H1 (cell line): ENCODE data around the gene MED13. TPM values are rescaled to one million over a fixed set of nuclear protein-coding genes. Genes with fewer than 3 reads are reported as not detected.

Experiments used
- CTCF ChIA-PET: fragments of 300-600 bp; sonication (Branson Sonifier 250); formaldehyde crosslinking; loops from one replicate; lab custom pipeline; 2021; ENCODE audit not compliant: partially characterized antibody; lab: Charles Lee
- POLR2A ChIA-PET: fragments of 300-600 bp; sonication (Branson Sonifier 250); formaldehyde crosslinking; loops from one replicate; lab custom pipeline; 2021; ENCODE audit warnings: inconsistent platforms; ENCODE audit not compliant: partially characterized antibody; lab: Charles Lee
- DNase-seq, 2 experiments: peaks; one replicate each; pipeline versions ENCODE4 v3.0.0 to v3.0.0-alpha.2; 2010 to 2022; ENCODE audit warnings: low spot score in 2 of 2, low read depth in 1 of 2, mixed read lengths in 1 of 2
- FAIRE-seq: peaks from 2 replicates; lab custom pipeline; 2011; peaks lifted over from hg19 to GRCh38; lab: Jason Lieb, UNC
- H2AFZ ChIP-seq: 2 replicates; pipeline ENCODE4 v1.8.1; 2012; ENCODE audit warnings: low read length, inconsistent platforms
- H2AK5ac ChIP-seq: 2 replicates; pipeline ENCODE4 v1.6.1; 2013; ENCODE audit warnings: low read depth, low read length
- H2BK120ac ChIP-seq: replicated peaks from 2 replicates; pipeline ENCODE3; 2013; ENCODE audit warnings: low read depth, low read length, inconsistent platforms
- H2BK12ac ChIP-seq: 2 replicates; pipeline ENCODE4 v1.6.1; 2013; ENCODE audit warnings: low read depth, low read length
- H2BK15ac ChIP-seq: 2 replicates; pipeline ENCODE4 v1.6.1; 2013; ENCODE audit warnings: low read length
- H2BK20ac ChIP-seq: 2 replicates; pipeline ENCODE4 v1.6.1; 2013; ENCODE audit warnings: low read length
- H2BK5ac ChIP-seq: 2 replicates; pipeline ENCODE4 v1.6.1; 2013; ENCODE audit warnings: low read depth, low read length
- H3K14ac ChIP-seq: 2 replicates; pipeline ENCODE4 v1.6.1; 2013; ENCODE audit warnings: inconsistent platforms; ENCODE audit not compliant: insufficient read length
- H3K18ac ChIP-seq: 2 replicates; pipeline ENCODE4 v1.6.1; 2013; ENCODE audit warnings: low read length; ENCODE audit errors: extremely low read depth
- H3K23ac ChIP-seq: 2 replicates; pipeline ENCODE4 v1.6.1; 2013; ENCODE audit warnings: inconsistent platforms; ENCODE audit not compliant: insufficient read length
- H3K23me2 ChIP-seq: 2 replicates; pipeline ENCODE4 v1.6.1; 2013; ENCODE audit warnings: low read depth, low read length
- H3K27ac ChIP-seq: 2 replicates; pipeline ENCODE4 v1.6.1; 2011; ENCODE audit warnings: low read depth, low read length, inconsistent platforms
- H3K27me3 ChIP-seq, 4 experiments: replicated peaks in 1 of 4; 1 replicate in 1 of 4; 2 replicates in 3 of 4; pipeline versions ENCODE4 v1.6.1 to v1.8.1; 2011 to 2013; ENCODE audit warnings: low read length in 3 of 4, mild to moderate bottlenecking in 3 of 4, inconsistent platforms in 2 of 4, mixed read lengths in 2 of 4, moderate library complexity in 1 of 4; ENCODE audit not compliant: control insufficient read depth in 3 of 4, insufficient read depth in 3 of 4; ENCODE audit errors: extremely low read depth in 1 of 4
- H3K36me3 ChIP-seq, 4 experiments: 2 replicates each; pipeline versions ENCODE4 v1.6.1 to v1.8.1; 2011 to 2013; ENCODE audit warnings: mild to moderate bottlenecking in 4 of 4, low read length in 3 of 4, moderate library complexity in 2 of 4, control low read depth in 1 of 4, inconsistent platforms in 1 of 4; ENCODE audit not compliant: insufficient read depth in 4 of 4, control insufficient read depth in 2 of 4
- H3K4ac ChIP-seq: replicated peaks from 2 replicates; pipeline ENCODE3; 2013; ENCODE audit warnings: low read length, low read depth, mixed read lengths, inconsistent platforms; ENCODE audit not compliant: insufficient read length
- H3K4me1 ChIP-seq, 4 experiments: replicated peaks in 1 of 4; 1 replicate in 1 of 4; 2 replicates in 3 of 4; pipeline versions ENCODE4 v1.6.1 to v1.8.1; 2011 to 2013; ENCODE audit warnings: low read length in 3 of 4, inconsistent platforms in 2 of 4, mixed read lengths in 1 of 4; ENCODE audit not compliant: insufficient read depth in 4 of 4, control insufficient read depth in 3 of 4
- H3K4me2 ChIP-seq, 2 experiments: 2 replicates each; pipeline versions ENCODE4 v1.6.1 to v1.8.1; 2011 to 2013; ENCODE audit warnings: low read depth in 2 of 2, low read length in 2 of 2, control low read depth in 1 of 2, inconsistent platforms in 1 of 2, mild to moderate bottlenecking in 1 of 2; ENCODE audit not compliant: insufficient read depth in 1 of 2
- H3K4me3 ChIP-seq, 4 experiments: fragments of 200-600, 300-600 bp in 1 of 4; sonication (generic), shearing (Covaris generic), sonication (Bioruptor Twin) in 1 of 4; 2 replicates each; pipeline versions ENCODE4 v1.5.1 to v1.8.1; 2011 to 2016; ENCODE audit warnings: low read length in 4 of 4, low read depth in 3 of 4, control low read depth in 2 of 4, inconsistent platforms in 2 of 4, mild to moderate bottlenecking in 2 of 4, mixed read lengths in 1 of 4, moderate library complexity in 1 of 4; ENCODE audit not compliant: insufficient read depth in 2 of 4; ENCODE audit errors: extremely low read depth in 1 of 4
- H3K56ac ChIP-seq: replicated peaks from 2 replicates; pipeline ENCODE3; 2013; ENCODE audit warnings: low read depth, mild to moderate bottlenecking, mixed read lengths, low read length, inconsistent platforms; ENCODE audit not compliant: insufficient read length
- H3K79me1 ChIP-seq: 2 replicates; pipeline ENCODE4 v1.6.1; 2013; ENCODE audit warnings: low read depth, low read length, control low read depth
- H3K79me2 ChIP-seq, 2 experiments: 2 replicates each; pipeline versions ENCODE4 v1.6.1 to v1.8.1; 2012 to 2013; ENCODE audit warnings: low read length in 2 of 2, mild to moderate bottlenecking in 2 of 2, inconsistent platforms in 1 of 2; ENCODE audit not compliant: insufficient read depth in 2 of 2, control insufficient read depth in 1 of 2
- H3K9ac ChIP-seq, 4 experiments: replicated peaks in 1 of 4; 1 replicate in 1 of 4; 2 replicates in 3 of 4; pipeline versions ENCODE4 v1.6.1 to v1.8.1; 2011 to 2013; ENCODE audit warnings: low read depth in 3 of 4, low read length in 3 of 4, control low read depth in 2 of 4, mild to moderate bottlenecking in 2 of 4, moderate library complexity in 2 of 4, inconsistent platforms in 1 of 4; ENCODE audit errors: extremely low read depth in 1 of 4
- H3K9me3 ChIP-seq, 2 experiments: 2 replicates each; pipeline versions ENCODE4 v1.6.1 to v1.8.1; 2012 to 2013; ENCODE audit warnings: mild to moderate bottlenecking in 2 of 2, moderate library complexity in 2 of 2, control low read depth in 1 of 2, inconsistent platforms in 1 of 2, low read depth in 1 of 2, low read length in 1 of 2, mixed read lengths in 1 of 2; ENCODE audit not compliant: insufficient read depth in 2 of 2
- H4K20me1 ChIP-seq, 2 experiments: replicated peaks in 1 of 2; 2 replicates each; pipeline versions ENCODE3 to v1.8.1; 2011 to 2013; ENCODE audit warnings: inconsistent platforms in 2 of 2, low read length in 2 of 2, mild to moderate bottlenecking in 1 of 2; ENCODE audit not compliant: insufficient read depth in 2 of 2, control insufficient read depth in 1 of 2
- H4K5ac ChIP-seq: 2 replicates; pipeline ENCODE4 v1.6.1; 2013; ENCODE audit warnings: low read length, low read depth, mixed read lengths, inconsistent platforms; ENCODE audit not compliant: insufficient read length
- H4K8ac ChIP-seq: 2 replicates; pipeline ENCODE4 v1.8.0; 2013; ENCODE audit warnings: mild to moderate bottlenecking, moderate library complexity, low read length, inconsistent platforms; ENCODE audit not compliant: insufficient read depth; ENCODE audit errors: extremely low read depth
- H4K91ac ChIP-seq: replicated peaks from 2 replicates; pipeline ENCODE3; 2013; ENCODE audit warnings: low read length, mixed read lengths, inconsistent platforms; ENCODE audit not compliant: insufficient read length
- RXRA ChIP-seq: IDR thresholded peaks from 2 replicates; pipeline ENCODE4 v1.6.1; 2011; ENCODE audit warnings: low read depth, mild to moderate bottlenecking, low read length, moderate library complexity; ENCODE audit not compliant: insufficient read depth
- WGBS, 2 experiments: shearing (Covaris generic) in 1 of 2; methylation state at CpG; one replicate each; pipeline versions ENCODE4 v1.1.6 to v1.1.7; 2013 to 2015; ENCODE audit warnings: low lambda C conversion rate in 2 of 2, mixed read lengths in 2 of 2, inconsistent platforms in 1 of 2, low coverage in 1 of 2, missing lambda C conversion rate in 1 of 2; ENCODE audit not compliant: insufficient replicate concordance in 2 of 2, insufficient coverage in 1 of 2, insufficient read length in 1 of 2; ENCODE audit errors: extremely low coverage in 1 of 2, missing lambda C conversion rate in 1 of 2; 5-methylcytosine and 5-hydroxymethylcytosine counted together
- polyA plus RNA-seq, 7 experiments: library from polyadenylated mRNA; depleted of rRNA in 3 of 7; stranded (reverse) in 5 of 7; unstranded in 2 of 7; fragments of >200 nt in 5 of 7; fragments of 200-250 nt in 2 of 7; gene quantifications; 1 replicate in 5 of 7; 2 replicates in 1 of 7; 4 replicates in 1 of 7; pipeline versions ENCODE4 v1.2.1 to v1.2.3, GENCODE V29; 2011 to 2013; ENCODE audit warnings: missing spikeins in 2 of 7, mixed read lengths in 2 of 7
- total RNA-seq: library from RNA; stranded (reverse); fragmentation: NEBNext Ultra II Directional; extraction: Animal tissue kit (Norgen Biotek cat#: 25700); gene quantifications from 2 replicates; pipeline ENCODE4 v1.2.1, GENCODE V29; 2021

The MED13 gene
- total and polyA plus RNA-seq, 2 of the 8 experiments (the other 6 are each of a cell fraction or from before 2014, with no cell fraction given): 11.3 to 44.8 TPM

GRCh38 chr17:62078009-62078408 lies 12.9 kb upstream of the MED13 start:
- Histone ChIP-seq H3K4me1 (peaks cover 0 to 4% (median 0%) of the 10 kb centered on the region in 4 experiments; a peak in 1 of 7 replicates), H2BK120ac (no peak overlapping the region), H2BK15ac (no peak overlapping the region), H4K8ac (no peak overlapping the region), H3K27me3 (no peaks in the 10 kb centered on the region), H2BK12ac (no peak overlapping the region), H2AK5ac (no peak overlapping the region), H3K4ac (no peak overlapping the region), H3K23ac (no peak overlapping the region), H3K9ac (no peak overlapping the region), H4K5ac (no peak overlapping the region), H3K56ac (no peak overlapping the region), H3K18ac (no peak overlapping the region), H2BK20ac (no peak overlapping the region), H2AFZ (no peak overlapping the region; the same call in 1 of the 2 replicates), H4K91ac (no peak overlapping the region), H3K27ac (no peak overlapping the region), H3K14ac (no peak overlapping the region), H3K23me2 (no peaks in the 10 kb centered on the region), H3K79me1 (no peaks in the 10 kb centered on the region), H3K4me2 (no peak overlapping the region), H3K4me3 (no peak overlapping the region), H2BK5ac (no peak overlapping the region), H3K36me3 (no peaks in the 10 kb centered on the region), H3K79me2 (no peaks in the 10 kb centered on the region), H4K20me1 (no peaks in the 10 kb centered on the region), H3K9me3 (0 out of 4 replicates have a peak, but pooled peaks cover 0 to 3% of the 10 kb centered on the region in 2 experiments)
- POLR2A ChIA-PET: interaction anchor here (0.8 to 1.1 kb wide), 2 partner anchors 12 to 13 kb away, joined by 3 to 6 read pairs; partner anchors contain the start of gene MED13
- DNase-seq (no peak), FAIRE-seq (no peak)
- 90% methylated on average over 2 of the region's 2 CpGs; no CpG with 5 or more reads in 1 of the 2 experiments for WGBS, 2 experiments
- CTCF ChIA-PET: interaction anchor here (1.5 to 4.3 kb wide), 2 partner anchors 10 to 32 kb away, joined by 5 to 24 read pairs; no protein-coding TSS in a partner anchor
- no peak for TF ChIP-seq RXRA
